ENCODE measurements around the gene CNTD1. TPM values are rescaled to one million over a fixed set of nuclear protein-coding genes. Genes with fewer than 3 reads are reported as not detected.

Gene CNTD1
- total and polyA plus RNA-seq, 7 experiments from 2014 or later: 0.24 to 0.32 TPM; not detected in 5

GRCh38 chr17:42827472-42827871, 28.8 kb downstream of the CNTD1 start:
- H3K27me3 ChIP-seq (ENCODE audit: control insufficient read depth in 2 of 2, insufficient read depth in 2 of 2, low read length in 2 of 2): no peaks in the 10 kb centered on the region
- H3K9me3 ChIP-seq (ENCODE audit: control insufficient read depth in 2 of 3, low read length in 3 of 3): no peaks in the 10 kb centered on the region
- no peak for DNase-seq
- Mint-ChIP-seq H3K27me3 (peaks cover 0 to 19% (median 10%) of the 10 kb centered on the region in 5 donors), H3K4me3 (no peak overlapping the region), H3K4me1 (peaks cover 9 to 38% (median 20%) of the 10 kb centered on the region in 7 donors), H3K27ac (peak overlapping the region in 1 of 9 donors; percentile 18), H3K9me3 (no peaks in the 10 kb centered on the region), H3K36me3 (peaks cover 0 to 5% (median 0%) of the 10 kb centered on the region in 5 donors)
- ChIA-PET POLR2A (interaction anchor here (0.6 to 1.9 kb wide), 2 partner anchors 18 to 21 kb away, joined by 4 to 5 read pairs; no protein-coding TSS in a partner anchor), CTCF (no interaction called here)
- peaks cover 0 to 5% (median 0%) of the 10 kb centered on the region in 3 experiments for H3K36me3 ChIP-seq (ENCODE audit: control insufficient read depth in 2 of 3, insufficient read depth in 3 of 3, low read length in 3 of 3)
- peaks cover 9 to 12% of the 10 kb centered on the region in 2 donors for H3K4me1 ChIP-seq (ENCODE audit: control insufficient read depth in 2 of 2, insufficient read depth in 2 of 2, low read length in 2 of 2)
- no peak for ATAC-seq
- H3K27ac ChIP-seq (ENCODE audit: low read depth, low read length): no peak overlapping the region
- H3K4me3 ChIP-seq (ENCODE audit: low read length): no peak overlapping the region
- intact Hi-C loops (cut with micrococcal nuclease): loop anchor here (10.0 kb wide), 2 partner anchors 103 to 537 kb away; no protein-coding TSS in a partner anchor

DNA sequence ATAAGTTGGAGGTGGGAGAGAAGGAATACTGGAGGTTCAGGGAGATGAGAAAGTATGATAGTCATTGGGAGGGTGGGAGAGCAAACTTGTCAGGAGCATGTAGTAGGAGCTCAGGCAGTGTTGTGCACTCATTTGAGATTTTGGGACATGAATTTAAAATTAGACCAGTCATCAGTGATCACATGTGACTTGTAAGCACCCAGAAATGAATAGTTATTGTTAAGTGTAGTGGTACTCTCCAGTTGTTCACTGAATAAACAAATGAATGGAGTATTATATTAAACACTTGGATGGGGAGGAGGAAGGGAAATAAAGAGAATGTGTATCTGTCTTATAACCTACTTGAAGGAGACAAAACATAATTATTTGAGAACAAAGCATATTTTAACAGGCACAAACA, 32.3 kb downstream of the CNTD1 start:
- no peak overlapping the region for H3K4me3 ChIP-seq (ENCODE audit: low read length)
- ChIA-PET CTCF (no interaction called here), POLR2A (interaction anchor here (0.9 to 2.2 kb wide), 3 partner anchors 58 to 537 kb away, joined by 3 to 9 read pairs (median 4); partner anchors contain the start of gene VPS25)
- H3K9me3 Mint-ChIP-seq: peaks cover 0 to 5% (median 0%) of the 10 kb centered on the region in 11 donors
- DNase-seq: no peak
- H3K36me3 Mint-ChIP-seq: peaks cover 0 to 6% (median 4%) of the 10 kb centered on the region in 5 donors
- peak overlapping the region in 5 of 9 donors; percentile 21 to 84 (median 56) for H3K27ac Mint-ChIP-seq
- no peak for ATAC-seq
- H3K27me3 ChIP-seq (ENCODE audit: control insufficient read depth in 2 of 2, insufficient read depth in 2 of 2, low read length in 2 of 2): no peaks in the 10 kb centered on the region
- H3K27ac ChIP-seq (ENCODE audit: low read depth, low read length): no peak overlapping the region
- peaks cover 12 to 40% (median 28%) of the 10 kb centered on the region in 7 donors for H3K4me1 Mint-ChIP-seq
- H3K4me1 ChIP-seq (ENCODE audit: control insufficient read depth in 2 of 2, insufficient read depth in 2 of 2, low read length in 2 of 2): peaks cover 10 to 16% of the 10 kb centered on the region in 2 donors
- no peaks in the 10 kb centered on the region for H3K9me3 ChIP-seq (ENCODE audit: control insufficient read depth in 2 of 3, low read length in 3 of 3)
- peaks cover 0 to 19% (median 10%) of the 10 kb centered on the region in 5 donors for H3K27me3 Mint-ChIP-seq
- intact Hi-C loops (cut with micrococcal nuclease): no loop called here
- peak overlapping the region in 6 of 10 donors; percentile 8 to 41 (median 21) for H3K4me3 Mint-ChIP-seq
- H3K36me3 ChIP-seq (ENCODE audit: control insufficient read depth in 2 of 3, insufficient read depth in 3 of 3, low read length in 3 of 3): peaks cover 0 to 13% (median 0%) of the 10 kb centered on the region in 3 experiments

GRCh38 chr17:42832213-42832933, 33.7 kb downstream of the CNTD1 start:
- Mint-ChIP-seq H3K4me3 (peak overlapping the region; percentile 95 to 98 (median 97)), H3K27me3 (peaks cover 0 to 15% (median 6%) of the 10 kb centered on the region in 5 donors), H3K9me3 (peaks cover 0 to 5% (median 0%) of the 10 kb centered on the region in 11 donors), H3K4me1 (peaks cover 12 to 40% (median 31%) of the 10 kb centered on the region in 7 donors), H3K36me3 (peaks cover 0 to 8% (median 4%) of the 10 kb centered on the region in 5 donors), H3K27ac (peak overlapping the region; percentile 97 to 100 (median 99))
- intact Hi-C loops (cut with micrococcal nuclease): loop anchor here (2.0 kb wide), 1 partner anchor 166 kb away; the partner anchor contains the start of gene RPL27 (in 2 of the 2)
- Histone ChIP-seq H3K27me3 (ENCODE audit: control insufficient read depth in 2 of 2, insufficient read depth in 2 of 2, low read length in 2 of 2) (no peaks in the 10 kb centered on the region), H3K9me3 (ENCODE audit: control insufficient read depth in 2 of 3, low read length in 3 of 3) (no peaks in the 10 kb centered on the region), H3K36me3 (ENCODE audit: control insufficient read depth in 2 of 3, insufficient read depth in 3 of 3, low read length in 3 of 3) (peaks cover under 1 to 24% (median under 1%) of the 10 kb centered on the region in 3 experiments), H3K4me1 (ENCODE audit: control insufficient read depth in 2 of 2, insufficient read depth in 2 of 2, low read length in 2 of 2) (peaks cover 10 to 16% of the 10 kb centered on the region in 2 donors), H3K27ac (ENCODE audit: low read depth, low read length) (peak overlapping the region; percentile 98), H3K4me3 (ENCODE audit: low read length) (peak overlapping the region; percentile 100)
- ChIA-PET CTCF (interaction anchor here (0.7 to 1.5 kb wide), 2 partner anchors 8 kb away, joined by 3 to 5 read pairs; partner anchors contain the start of gene BECN1), POLR2A (interaction anchor here (0.5 to 3.8 kb wide), 9 partner anchors 9 to 536 kb away, joined by 3 to 40 read pairs (median 4); partner anchors contain the start of genes BECN1 and VPS25)
- ATAC-seq: peak; percentile 15
- no peak for DNase-seq

DNA sequence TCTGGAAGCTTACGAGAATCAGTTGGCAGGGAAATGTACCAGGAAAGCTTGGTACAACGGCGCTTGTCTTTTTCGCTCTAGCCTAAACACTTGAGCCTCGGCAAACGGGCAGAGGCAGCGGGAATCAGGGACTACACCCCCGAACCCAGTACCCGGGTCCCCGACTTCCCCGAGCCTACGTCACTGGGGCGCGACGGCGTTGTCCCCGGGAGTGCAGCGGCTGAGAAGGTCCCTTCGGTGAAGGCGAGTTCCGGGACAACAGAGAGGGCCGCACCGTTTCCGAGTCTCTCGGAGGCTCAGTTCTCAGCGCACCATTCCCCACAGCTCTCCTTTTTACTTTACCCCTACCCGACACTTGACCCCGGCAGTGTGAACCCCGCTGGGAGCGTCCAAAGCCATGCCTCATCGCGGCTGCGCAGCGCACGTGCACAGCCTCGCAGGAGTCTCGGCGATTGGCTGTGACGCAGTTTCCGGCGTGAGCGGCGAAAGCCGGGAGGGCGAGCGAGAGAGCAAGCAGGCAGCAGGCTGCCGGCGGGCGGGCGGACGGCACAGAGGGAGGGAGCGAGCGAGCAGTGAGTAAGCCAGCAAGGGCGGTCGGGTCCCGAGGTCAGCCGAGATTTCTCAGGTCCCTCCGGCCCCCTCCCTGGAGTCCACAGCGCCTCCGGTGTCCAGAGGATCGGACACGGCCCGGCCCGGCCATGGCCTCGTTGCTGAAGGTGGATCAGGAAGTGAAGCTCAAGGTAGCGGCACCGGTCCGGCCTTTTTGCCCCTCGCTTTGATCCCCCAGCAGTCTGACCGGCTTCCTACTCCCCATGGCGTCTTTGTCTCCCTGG, 34.5 kb downstream of the CNTD1 start, which contains the start of gene PSME3:
Gene PSME3, plus strand, starts transcription at position 464 of the 833 bp plus-strand sequence. Its CDS starts 235 bp downstream, at position 699.
- DNase-seq (peak; percentile 83 to 91 (median 89)), ATAC-seq (peak; percentile 94)
- Mint-ChIP-seq H3K27me3 (peaks cover 0 to 8% (median 2%) of the 10 kb centered on the region in 5 donors), H3K4me3 (peak within 1 kb of the TSS; percentile 95 to 98 (median 97)), H3K36me3 (peaks cover 0 to 14% (median 9%) of the 10 kb centered on the region in 5 donors), H3K27ac (peak within 1 kb of the TSS; percentile 97 to 100 (median 99)), H3K9me3 (peaks cover 0 to 5% (median 0%) of the 10 kb centered on the region in 11 donors), H3K4me1 (peaks cover 11 to 40% (median 33%) of the 10 kb centered on the region in 7 donors)
- peak within 1 kb of the TSS; percentile 100 for H3K4me3 ChIP-seq (ENCODE audit: low read length)
- no peaks in the 10 kb centered on the region for H3K27me3 ChIP-seq (ENCODE audit: control insufficient read depth in 2 of 2, insufficient read depth in 2 of 2, low read length in 2 of 2)
- no peaks in the 10 kb centered on the region for H3K9me3 ChIP-seq (ENCODE audit: control insufficient read depth in 2 of 3, low read length in 3 of 3)
- ChIA-PET POLR2A (interaction anchor here (0.5 to 3.8 kb wide), 9 partner anchors 10 to 527 kb away, joined by 3 to 40 read pairs (median 6); partner anchors contain the start of genes BECN1, COA3, RPL27 and VPS25), CTCF (interaction anchor here (0.6 to 1.5 kb wide), 3 partner anchors 9 to 296 kb away, joined by 3 to 5 read pairs (median 4); partner anchors contain the start of genes AOC2 and BECN1)
- intact Hi-C loops (cut with micrococcal nuclease): loop anchor here (1.0 to 2.0 kb wide), 5 partner anchors 9 to 338 kb away; partner anchors contain the start of genes BECN1 (in 2 of the 2), RPL27 (in 2 of the 2), NBR1 (in 1 of the 2) and PTGES3L (in 1 of the 2)
- H3K27ac ChIP-seq (ENCODE audit: low read depth, low read length): peak within 1 kb of the TSS; percentile 98
- peaks cover 10 to 16% of the 10 kb centered on the region in 2 donors for H3K4me1 ChIP-seq (ENCODE audit: control insufficient read depth in 2 of 2, insufficient read depth in 2 of 2, low read length in 2 of 2)
- peaks cover 7 to 31% (median 9%) of the 10 kb centered on the region in 3 experiments for H3K36me3 ChIP-seq (ENCODE audit: control insufficient read depth in 2 of 3, insufficient read depth in 3 of 3, low read length in 3 of 3)

DNA sequence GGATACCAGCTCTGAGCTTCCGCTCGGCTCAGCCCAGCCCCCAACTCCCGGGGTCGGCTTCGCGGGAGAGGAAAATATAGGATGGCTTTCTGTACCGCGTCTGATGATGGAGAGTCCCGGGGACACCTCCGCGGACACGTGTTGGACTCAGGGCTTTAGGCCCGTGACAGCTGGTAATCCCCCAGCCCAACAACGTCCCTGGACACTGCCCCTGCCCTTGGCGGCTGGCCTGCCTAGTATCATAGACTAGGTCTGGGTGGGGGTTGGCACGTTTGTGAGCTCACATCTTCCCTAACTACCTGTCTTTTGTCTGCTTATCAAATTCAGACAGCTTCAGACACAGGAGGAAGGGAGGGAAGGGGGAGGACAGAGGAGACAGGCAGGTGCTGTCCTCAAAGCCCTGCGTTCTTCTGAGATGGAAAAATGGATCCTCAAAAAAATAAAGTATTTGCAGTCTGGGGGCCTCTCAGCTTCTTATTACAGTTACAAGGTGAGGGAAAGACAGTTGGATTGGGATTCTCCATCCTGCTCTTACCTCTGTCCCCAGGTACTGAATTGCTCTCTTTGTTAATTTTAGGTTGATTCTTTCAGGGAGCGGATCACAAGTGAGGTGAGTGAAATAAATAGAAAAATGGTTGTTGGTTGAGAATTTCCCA, 35.2 kb downstream of the CNTD1 start:
- Mint-ChIP-seq H3K4me3 (peak overlapping the region; percentile 95 to 98 (median 97)), H3K27me3 (peaks cover 0 to 4% (median 0%) of the 10 kb centered on the region in 5 donors), H3K9me3 (peaks cover 0 to 5% (median 0%) of the 10 kb centered on the region in 11 donors), H3K4me1 (peaks cover 11 to 40% (median 33%) of the 10 kb centered on the region in 7 donors), H3K36me3 (peaks cover 4 to 17% (median 13%) of the 10 kb centered on the region in 5 donors), H3K27ac (peak overlapping the region; percentile 97 to 100 (median 99))
- POLR2A ChIA-PET: interaction anchor here (0.8 to 3.8 kb wide), 7 partner anchors 10 to 527 kb away, joined by 3 to 40 read pairs (median 6); partner anchors contain the start of genes BECN1, COA3, RPL27 and VPS25
- H3K4me3 ChIP-seq (ENCODE audit: low read length): peak overlapping the region; percentile 100
- CTCF ChIA-PET: interaction anchor here (0.6 to 1.5 kb wide), 3 partner anchors 10 to 295 kb away, joined by 3 to 5 read pairs (median 4); partner anchors contain the start of genes AOC2 and BECN1
- H3K4me1 ChIP-seq (ENCODE audit: control insufficient read depth in 2 of 2, insufficient read depth in 2 of 2, low read length in 2 of 2): peaks cover 10 to 16% of the 10 kb centered on the region in 2 donors
- no peaks in the 10 kb centered on the region for H3K27me3 ChIP-seq (ENCODE audit: control insufficient read depth in 2 of 2, insufficient read depth in 2 of 2, low read length in 2 of 2)
- DNase-seq: peak in 1 of 9 donors; percentile 25
- no peak for ATAC-seq
- H3K9me3 ChIP-seq (ENCODE audit: control insufficient read depth in 2 of 3, low read length in 3 of 3): no peaks in the 10 kb centered on the region
- peaks cover 13 to 39% (median 16%) of the 10 kb centered on the region in 3 experiments for H3K36me3 ChIP-seq (ENCODE audit: control insufficient read depth in 2 of 3, insufficient read depth in 3 of 3, low read length in 3 of 3)
- intact Hi-C loops (cut with micrococcal nuclease): loop anchor here (1.0 to 2.0 kb wide), 5 partner anchors 10 to 337 kb away; partner anchors contain the start of genes BECN1 (in 2 of the 2), RPL27 (in 2 of the 2), NBR1 (in 1 of the 2) and PTGES3L (in 1 of the 2)
- peak overlapping the region; percentile 98 for H3K27ac ChIP-seq (ENCODE audit: low read depth, low read length)

Data from naive thymus-derived CD4-positive, alpha-beta T cell (primary cell).